Gastroesophageal sphincter (tissue), 3 donors: ENCODE results near the gene RNF144A.

Source experiments
- CTCF ChIP-seq, 4 experiments: fragments of 200-600 bp in 2 of 4; fragments of 450-650 bp in 2 of 4; sonication (generic) in 1 of 4; IDR thresholded peaks; one replicate each; pipeline ENCODE4 v1.5.1; 2017 to 2019; ENCODE audit warnings: antibody characterized with exemption in 4 of 4, mild to moderate bottlenecking in 2 of 4, moderate library complexity in 2 of 4
- EP300 ChIP-seq: sonication (generic); formaldehyde crosslinking; IDR thresholded peaks from one replicate; pipeline ENCODE4 v1.6.1; 2017; ENCODE audit warnings: antibody characterized with exemption, mild to moderate bottlenecking
- POLR2A ChIP-seq, 2 donors: fragments of 450-650 bp; IDR thresholded peaks; one replicate each; pipeline ENCODE4 v1.6.1; 2017; ENCODE audit warnings: antibody characterized with exemption in 2 of 2, mild to moderate bottlenecking in 2 of 2, moderate library complexity in 1 of 2
- POLR2AphosphoS5 ChIP-seq: sonication (generic); formaldehyde crosslinking; IDR thresholded peaks from one replicate; pipeline ENCODE4 v1.6.1; 2017; ENCODE audit warnings: antibody characterized with exemption

GRCh38 chr2:7026742-7027141, 109.5 kb downstream of the RNF144A start:
- TF ChIP-seq POLR2A (IDR thresholded peaks at IDR 0.05) (no peak), POLR2AphosphoS5 (no peak), CTCF (IDR thresholded peaks at IDR 0.05) (no peak), EP300 (no peak)
